Suprapubic skin (tissue), 4 donors: ENCODE measurements around the gene PPP1R2B. TPM values are rescaled to one million over a fixed set of nuclear protein-coding genes. Genes with fewer than 3 reads are reported as not detected.

ENCODE experiments used
- DNase-seq, 2 donors: peaks; one replicate each; pipeline ENCODE4 v3.0.0-alpha.2; 2019; ENCODE audit warnings: low spot score in 2 of 2
- H3K27ac ChIP-seq: fragments of 200-600 bp; sonication (generic); one replicate; pipeline ENCODE4 v1.5.1; 2019
- H3K27me3 ChIP-seq: fragments of 200-600 bp; sonication (generic); one replicate; pipeline ENCODE4 v1.5.1; 2019
- H3K36me3 ChIP-seq: fragments of 200-600 bp; sonication (generic); one replicate; pipeline ENCODE4 v1.5.1; 2019
- H3K4me1 ChIP-seq: fragments of 200-600 bp; sonication (generic); one replicate; pipeline ENCODE4 v1.5.1; 2019
- H3K4me3 ChIP-seq: fragments of 200-600 bp; sonication (generic); one replicate; pipeline ENCODE4 v1.5.1; 2019; ENCODE audit warnings: mild to moderate bottlenecking
- H3K9me3 ChIP-seq: fragments of 200-600 bp; sonication (generic); one replicate; pipeline ENCODE4 v1.5.1; 2019
- EP300 ChIP-seq: sonication (generic); formaldehyde crosslinking; IDR thresholded peaks from one replicate; pipeline ENCODE4 v1.6.1; 2017; ENCODE audit warnings: antibody characterized with exemption
- POLR2A ChIP-seq, 2 donors: fragments of 450-650 bp; IDR thresholded peaks; one replicate each; pipeline ENCODE4 v1.6.1; 2017; ENCODE audit warnings: antibody characterized with exemption in 2 of 2, mild to moderate bottlenecking in 2 of 2, moderate library complexity in 2 of 2
- POLR2AphosphoS5 ChIP-seq, 3 donors: sonication (generic); formaldehyde crosslinking; IDR thresholded peaks; one replicate each; pipeline ENCODE4 v1.6.1; 2017; ENCODE audit warnings: antibody characterized with exemption in 3 of 3
- WGBS: methylation state at CpG from one replicate; pipeline ENCODE4 v1.1.5; 2018; 5-methylcytosine and 5-hydroxymethylcytosine counted together
- total RNA-seq, 4 donors: library from RNA; depleted of rRNA; stranded (reverse); fragments of >200 nt; gene quantifications; one replicate each; pipeline ENCODE4 v1.1.0, GENCODE V29; 2016
- TF ChIP-seq, protein P1 (sequence below), 2 donors: fragments of 200-600 bp in 1 of 2; fragments of 450-650 bp in 1 of 2; sonication (generic) in 1 of 2; IDR thresholded peaks; one replicate each; pipeline ENCODE4 v1.5.1; 2016 to 2019; ENCODE audit warnings: antibody characterized with exemption in 2 of 2, mild to moderate bottlenecking in 1 of 2, moderate library complexity in 1 of 2

PPP1R2B gene
- total RNA-seq, 4 donors from 2014 or later: 0.38 TPM; not detected in 3

DNA sequence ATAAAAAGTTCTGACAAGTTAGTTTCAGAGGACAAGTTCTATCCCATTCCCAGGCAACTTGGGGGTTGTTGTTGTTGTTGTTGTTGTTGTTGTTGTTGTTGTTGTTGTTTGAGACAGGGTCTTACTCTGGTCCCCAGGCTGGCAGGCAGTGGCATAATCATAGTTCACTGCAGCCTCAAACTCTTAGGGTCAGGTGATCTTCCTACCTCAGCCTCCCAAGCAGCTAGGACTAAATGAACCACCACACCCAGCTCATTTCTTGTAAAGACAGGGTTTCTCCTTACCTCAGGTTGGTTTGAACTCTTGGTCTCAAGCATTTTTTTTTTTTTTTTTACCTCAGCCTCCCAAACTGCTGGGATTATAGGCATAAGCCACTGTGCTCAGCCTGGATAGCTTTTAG is 15.3 kb downstream of the PPP1R2B start:
- H3K4me3 ChIP-seq: no peak overlapping the region
- H3K4me1 ChIP-seq: no peaks in the 10 kb centered on the region
- H3K36me3 ChIP-seq: no peaks in the 10 kb centered on the region
- TF ChIP-seq, protein P1, sequence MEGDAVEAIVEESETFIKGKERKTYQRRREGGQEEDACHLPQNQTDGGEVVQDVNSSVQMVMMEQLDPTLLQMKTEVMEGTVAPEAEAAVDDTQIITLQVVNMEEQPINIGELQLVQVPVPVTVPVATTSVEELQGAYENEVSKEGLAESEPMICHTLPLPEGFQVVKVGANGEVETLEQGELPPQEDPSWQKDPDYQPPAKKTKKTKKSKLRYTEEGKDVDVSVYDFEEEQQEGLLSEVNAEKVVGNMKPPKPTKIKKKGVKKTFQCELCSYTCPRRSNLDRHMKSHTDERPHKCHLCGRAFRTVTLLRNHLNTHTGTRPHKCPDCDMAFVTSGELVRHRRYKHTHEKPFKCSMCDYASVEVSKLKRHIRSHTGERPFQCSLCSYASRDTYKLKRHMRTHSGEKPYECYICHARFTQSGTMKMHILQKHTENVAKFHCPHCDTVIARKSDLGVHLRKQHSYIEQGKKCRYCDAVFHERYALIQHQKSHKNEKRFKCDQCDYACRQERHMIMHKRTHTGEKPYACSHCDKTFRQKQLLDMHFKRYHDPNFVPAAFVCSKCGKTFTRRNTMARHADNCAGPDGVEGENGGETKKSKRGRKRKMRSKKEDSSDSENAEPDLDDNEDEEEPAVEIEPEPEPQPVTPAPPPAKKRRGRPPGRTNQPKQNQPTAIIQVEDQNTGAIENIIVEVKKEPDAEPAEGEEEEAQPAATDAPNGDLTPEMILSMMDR (IDR thresholded peaks at IDR 0.05): no peak
- TF ChIP-seq POLR2A (IDR thresholded peaks at IDR 0.05) (no peak), POLR2AphosphoS5 (IDR thresholded peaks at IDR 0.05) (no peak), EP300 (no peak)
- no peaks in the 10 kb centered on the region for H3K27me3 ChIP-seq
- no peak for DNase-seq
- peaks cover 3% of the 10 kb centered on the region for H3K9me3 ChIP-seq
- no peak overlapping the region for H3K27ac ChIP-seq

DNA sequence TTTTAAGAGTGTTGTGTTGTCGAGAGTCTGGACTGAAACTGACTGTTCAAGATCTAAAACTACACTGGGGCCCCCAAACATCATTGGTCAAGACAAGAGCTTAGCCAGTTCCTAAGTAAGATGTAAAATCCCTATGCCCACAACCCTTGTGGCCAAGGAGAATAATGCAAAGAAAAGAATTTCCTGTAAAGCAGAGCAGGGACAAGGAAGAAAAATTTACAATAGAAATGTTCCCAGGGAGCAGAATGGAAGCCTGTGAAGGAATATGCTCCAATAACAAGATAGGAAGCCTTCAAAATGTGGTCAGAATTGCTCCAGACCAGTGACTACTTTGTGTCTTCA is 20.4 kb downstream of the PPP1R2B start:
- H3K36me3 ChIP-seq: no peaks in the 10 kb centered on the region

DNA sequence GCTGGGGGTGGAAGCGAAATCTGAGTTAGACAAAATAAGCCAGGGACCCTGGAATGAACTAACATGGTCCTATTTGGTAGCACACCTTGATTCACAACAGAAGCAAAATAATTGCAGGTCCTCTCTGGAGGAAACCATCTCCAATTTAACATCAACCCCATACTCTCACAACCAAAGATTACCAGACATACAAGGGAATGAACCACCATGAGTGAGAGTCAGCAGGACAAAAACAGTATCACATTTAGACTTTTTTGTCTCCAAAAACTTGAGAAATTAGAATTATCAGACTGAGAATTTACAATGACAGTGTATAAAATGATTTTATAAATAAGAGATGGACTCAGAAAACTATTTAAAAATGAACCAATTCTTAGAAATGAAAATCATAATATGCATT is 21.1 kb downstream of the PPP1R2B start:
- WGBS: 85% methylated on average over 1 of the region's 1 CpG
- H3K4me3 ChIP-seq: no peak overlapping the region
- H3K9me3 ChIP-seq: peaks cover 3% of the 10 kb centered on the region
- H3K4me1 ChIP-seq: no peaks in the 10 kb centered on the region
- no peak overlapping the region for H3K27ac ChIP-seq
- H3K36me3 ChIP-seq: no peaks in the 10 kb centered on the region
- DNase-seq: no peak
- TF ChIP-seq, protein P1 (IDR thresholded peaks at IDR 0.05): no peak
- no peak for TF ChIP-seq EP300
- no peak for TF ChIP-seq POLR2AphosphoS5 (IDR thresholded peaks at IDR 0.05)
- no peak for TF ChIP-seq POLR2A (IDR thresholded peaks at IDR 0.05)
- no peaks in the 10 kb centered on the region for H3K27me3 ChIP-seq

More for the DNA sequence above, 20.4 kb downstream of the PPP1R2B start:
- Histone ChIP-seq H3K27ac (no peak overlapping the region), H3K4me1 (no peaks in the 10 kb centered on the region), H3K4me3 (no peak overlapping the region), H3K27me3 (no peaks in the 10 kb centered on the region), H3K9me3 (peaks cover 3% of the 10 kb centered on the region)
- TF ChIP-seq POLR2AphosphoS5 (IDR thresholded peaks at IDR 0.05): no peak
- no peak for TF ChIP-seq EP300
- TF ChIP-seq POLR2A (IDR thresholded peaks at IDR 0.05): no peak
- TF ChIP-seq, protein P1 (IDR thresholded peaks at IDR 0.05): no peak
- no peak for DNase-seq
- 84% methylated on average over 1 of the region's 1 CpG for WGBS

DNA sequence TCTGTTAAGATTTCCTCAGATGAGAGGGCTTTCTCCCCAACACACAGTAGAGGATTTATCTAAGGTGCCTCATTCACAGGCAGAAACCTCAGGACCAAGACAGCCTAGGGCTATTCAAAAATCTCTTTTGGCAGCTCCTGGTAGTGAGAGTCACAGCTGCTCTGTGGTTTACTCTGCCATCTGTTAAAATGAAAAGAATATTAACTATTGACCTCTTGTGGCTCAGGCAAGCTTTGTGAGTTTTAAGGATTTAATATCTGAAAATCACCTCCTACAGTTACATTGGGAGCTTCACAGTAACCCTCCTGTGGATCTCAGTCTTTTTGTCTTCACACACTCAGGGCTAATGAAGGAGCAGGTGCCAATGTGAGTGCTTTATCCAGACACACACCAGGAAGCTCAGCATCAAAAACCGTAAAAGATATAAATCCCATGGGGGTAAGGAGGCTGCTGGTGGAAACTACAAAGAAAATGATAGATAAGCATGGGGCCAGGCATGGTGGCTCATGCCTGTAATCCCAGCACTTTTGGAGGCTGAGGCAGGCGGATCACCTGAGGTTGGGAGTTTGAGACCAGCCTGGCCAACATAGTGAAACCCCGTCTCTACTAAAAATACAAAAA is 29.7 kb downstream of the PPP1R2B start:
- Histone ChIP-seq H3K4me1 (no peaks in the 10 kb centered on the region), H3K36me3 (no peaks in the 10 kb centered on the region), H3K27ac (no peak overlapping the region), H3K27me3 (no peaks in the 10 kb centered on the region), H3K9me3 (no peaks in the 10 kb centered on the region), H3K4me3 (no peak overlapping the region)
- no peak for DNase-seq
- WGBS: 79% methylated on average over 3 of the region's 3 CpGs
- TF ChIP-seq EP300: no peak
- no peak for TF ChIP-seq POLR2A (IDR thresholded peaks at IDR 0.05)
- TF ChIP-seq POLR2AphosphoS5 (IDR thresholded peaks at IDR 0.05): no peak
- TF ChIP-seq, protein P1 (IDR thresholded peaks at IDR 0.05): no peak

DNA sequence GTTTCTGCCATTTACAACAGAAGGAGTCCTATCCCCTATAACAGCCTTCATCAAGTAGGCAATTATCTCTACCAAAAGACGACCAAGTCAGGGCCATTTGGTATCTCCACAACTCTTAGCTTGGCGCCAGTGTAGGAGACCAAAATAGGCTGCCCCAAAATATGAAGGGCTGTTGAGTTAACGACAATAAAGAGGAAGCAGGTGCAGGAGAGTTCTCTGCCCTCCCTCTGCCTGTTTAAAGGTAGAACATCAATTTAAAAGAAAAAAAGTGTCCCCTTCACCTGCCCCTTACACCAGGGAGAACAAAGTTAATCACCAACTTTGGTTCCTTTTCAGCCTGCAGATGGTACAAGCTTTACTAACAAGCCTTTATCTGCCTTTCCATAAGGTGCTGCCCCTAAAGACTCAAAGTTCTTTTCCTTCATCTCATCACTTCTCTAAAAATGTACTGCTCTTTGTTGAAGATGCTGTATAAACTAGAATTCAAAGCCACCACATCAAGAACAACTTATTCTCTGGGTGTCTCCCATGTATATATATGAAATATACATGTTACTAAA is 33.3 kb downstream of the PPP1R2B start:
- H3K36me3 ChIP-seq: no peaks in the 10 kb centered on the region
- no peak overlapping the region for H3K27ac ChIP-seq
- no peaks in the 10 kb centered on the region for H3K9me3 ChIP-seq
- no peaks in the 10 kb centered on the region for H3K4me1 ChIP-seq
- no peak for TF ChIP-seq POLR2A (IDR thresholded peaks at IDR 0.05)
- TF ChIP-seq, protein P1 (IDR thresholded peaks at IDR 0.05): no peak
- no peak for TF ChIP-seq EP300
- no peak for TF ChIP-seq POLR2AphosphoS5 (IDR thresholded peaks at IDR 0.05)
- no peak overlapping the region for H3K4me3 ChIP-seq
- DNase-seq: no peak
- no peaks in the 10 kb centered on the region for H3K27me3 ChIP-seq
- WGBS: 63% methylated on average over 3 of the region's 3 CpGs
